Thyroid gland (tissue), 4 donors: ENCODE measurements around the gene FOXD1.
"Not testable (repeated sequence)": the region's sequence is repeated elsewhere in the genome, so short reads cannot be mapped to it uniquely, and the experiment has no call there.

Source experiments
- CTCF ChIP-seq, 6 experiments: fragments of 200-600 bp in 3 of 6; fragments of 450-650 bp in 3 of 6; sonication (generic) in 3 of 6; IDR thresholded peaks; one replicate each; pipeline ENCODE4 v1.5.1; 2016 to 2019; ENCODE audit warnings: antibody characterized with exemption in 6 of 6, mild to moderate bottlenecking in 2 of 6, inconsistent platforms in 1 of 6, moderate library complexity in 1 of 6
- POLR2A ChIP-seq, 2 donors: fragments of 450-650 bp; IDR thresholded peaks; one replicate each; pipeline ENCODE4 v1.6.1; 2017; ENCODE audit warnings: antibody characterized with exemption in 2 of 2, mild to moderate bottlenecking in 2 of 2, moderate library complexity in 1 of 2

GRCh38 chr5:73409927-73410326, 38.6 kb downstream of the FOXD1 start:
- not testable (repeated sequence) for TF ChIP-seq CTCF, POLR2A (IDR thresholded peaks at IDR 0.05)
